ENCODE measurements around the gene CAV2. TPM values are rescaled to one million over a fixed set of nuclear protein-coding genes. Genes with fewer than 3 reads are reported as not detected.
A peak's percentile ranks its signal among the peaks of the same experiment; 100 is the strongest.

CAV2 gene
- total RNA-seq, 1 donor from 2014 or later: 161 TPM

DNA sequence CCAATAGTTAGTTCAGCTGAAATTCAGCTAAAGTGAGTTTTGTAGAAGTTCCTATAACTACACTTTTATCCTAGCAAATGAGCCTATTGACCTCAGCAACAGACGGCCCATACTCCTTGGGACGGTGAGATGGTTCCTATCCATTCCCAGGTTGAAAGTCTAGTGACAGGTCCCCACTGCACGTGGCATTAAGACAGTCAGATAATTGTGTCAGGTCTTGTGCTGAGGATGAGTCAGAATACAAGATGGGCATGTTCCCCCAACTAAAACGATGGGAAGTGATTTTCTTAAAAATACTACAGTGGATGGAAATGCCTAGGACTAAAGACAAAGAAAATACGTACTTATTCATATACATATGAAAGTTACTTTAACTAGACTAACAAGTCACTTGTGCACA, 27.4 kb downstream of the CAV2 start:
- H3K4me2 ChIP-seq (ENCODE audit: low read length): peak overlapping the region; percentile 86
- H3K36me3 Mint-ChIP-seq (ENCODE audit: low read depth, unreplicated experiment): peaks cover 14% of the 10 kb centered on the region
- no peaks in the 10 kb centered on the region for H3K9me3 ChIP-seq (ENCODE audit: insufficient read depth, low read depth, low read length)
- H3K27ac Mint-ChIP-seq (ENCODE audit: unreplicated experiment): peak overlapping the region; percentile 98
- DNase-seq (ENCODE audit: low read depth): no peak
- H3K27me3 Mint-ChIP-seq (ENCODE audit: low read depth, unreplicated experiment): no peaks in the 10 kb centered on the region
- peak overlapping the region; percentile 90 for H3K4me3 ChIP-seq (ENCODE audit: insufficient read depth, low read depth, low read length)
- peaks cover 56% of the 10 kb centered on the region for H3K4me1 Mint-ChIP-seq (ENCODE audit: low read depth, unreplicated experiment)
- peaks cover 49% of the 10 kb centered on the region for H3K4me1 ChIP-seq (ENCODE audit: insufficient read depth, low read length)
- no peaks in the 10 kb centered on the region for H3K27me3 ChIP-seq (ENCODE audit: insufficient read depth, low read length)
- TF ChIP-seq EZH2 (IDR thresholded peaks at IDR 0.05; ENCODE audit: insufficient read depth, low read length): no peak
- TF ChIP-seq, protein P1, sequence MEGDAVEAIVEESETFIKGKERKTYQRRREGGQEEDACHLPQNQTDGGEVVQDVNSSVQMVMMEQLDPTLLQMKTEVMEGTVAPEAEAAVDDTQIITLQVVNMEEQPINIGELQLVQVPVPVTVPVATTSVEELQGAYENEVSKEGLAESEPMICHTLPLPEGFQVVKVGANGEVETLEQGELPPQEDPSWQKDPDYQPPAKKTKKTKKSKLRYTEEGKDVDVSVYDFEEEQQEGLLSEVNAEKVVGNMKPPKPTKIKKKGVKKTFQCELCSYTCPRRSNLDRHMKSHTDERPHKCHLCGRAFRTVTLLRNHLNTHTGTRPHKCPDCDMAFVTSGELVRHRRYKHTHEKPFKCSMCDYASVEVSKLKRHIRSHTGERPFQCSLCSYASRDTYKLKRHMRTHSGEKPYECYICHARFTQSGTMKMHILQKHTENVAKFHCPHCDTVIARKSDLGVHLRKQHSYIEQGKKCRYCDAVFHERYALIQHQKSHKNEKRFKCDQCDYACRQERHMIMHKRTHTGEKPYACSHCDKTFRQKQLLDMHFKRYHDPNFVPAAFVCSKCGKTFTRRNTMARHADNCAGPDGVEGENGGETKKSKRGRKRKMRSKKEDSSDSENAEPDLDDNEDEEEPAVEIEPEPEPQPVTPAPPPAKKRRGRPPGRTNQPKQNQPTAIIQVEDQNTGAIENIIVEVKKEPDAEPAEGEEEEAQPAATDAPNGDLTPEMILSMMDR (IDR thresholded peaks at IDR 0.05; ENCODE audit: insufficient read depth, low read depth, low read length): no peak
- H4K20me1 ChIP-seq (ENCODE audit: insufficient read depth, low read length): peaks cover 6% of the 10 kb centered on the region
- no peak overlapping the region for H2AFZ ChIP-seq (ENCODE audit: low read depth, low read length)
- H3K36me3 ChIP-seq (ENCODE audit: insufficient read depth, low read length): peaks cover 24% of the 10 kb centered on the region
- H3K27ac ChIP-seq (ENCODE audit: low read depth, low read length): peak overlapping the region; percentile 95
- H3K9me3 Mint-ChIP-seq (ENCODE audit: unreplicated experiment): no peaks in the 10 kb centered on the region
- peaks cover 68% of the 10 kb centered on the region for H3K79me2 ChIP-seq (ENCODE audit: insufficient read depth, low read length)
- FAIRE-seq: no peak
- H3K9ac ChIP-seq (ENCODE audit: low read length): peak overlapping the region; percentile 97
- H3K4me3 Mint-ChIP-seq (ENCODE audit: unreplicated experiment): peak overlapping the region; percentile 96

DNA sequence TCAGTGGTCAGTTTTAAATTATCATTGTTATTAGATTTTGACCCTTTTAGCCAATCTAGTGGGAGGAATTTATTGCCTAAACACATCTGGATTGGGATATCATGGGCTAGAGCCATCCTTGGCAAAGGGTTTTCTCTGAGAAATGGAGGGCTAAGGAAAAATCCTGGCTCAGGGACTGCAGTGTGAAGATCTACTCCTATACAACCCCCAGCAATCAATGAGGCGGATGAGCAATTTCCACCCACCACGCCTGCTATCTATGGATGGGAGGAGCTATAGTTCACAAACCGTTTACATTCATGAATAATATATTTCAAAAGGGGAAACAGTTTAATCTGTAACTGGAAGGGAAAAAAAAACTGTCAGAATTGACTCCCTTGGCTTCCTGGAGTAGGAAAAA, 28.0 kb downstream of the CAV2 start:
- Histone ChIP-seq H2AFZ (ENCODE audit: low read depth, low read length) (no peak overlapping the region), H3K4me1 (ENCODE audit: insufficient read depth, low read length) (peaks cover 45% of the 10 kb centered on the region), H4K20me1 (ENCODE audit: insufficient read depth, low read length) (peaks cover 11% of the 10 kb centered on the region), H3K9me3 (ENCODE audit: insufficient read depth, low read depth, low read length) (no peaks in the 10 kb centered on the region), H3K27ac (ENCODE audit: low read depth, low read length) (peak overlapping the region; percentile 95), H3K9ac (ENCODE audit: low read length) (peak overlapping the region; percentile 97), H3K79me2 (ENCODE audit: insufficient read depth, low read length) (peaks cover 74% of the 10 kb centered on the region), H3K4me2 (ENCODE audit: low read length) (peak overlapping the region; percentile 86), H3K27me3 (ENCODE audit: insufficient read depth, low read length) (no peaks in the 10 kb centered on the region), H3K4me3 (ENCODE audit: insufficient read depth, low read depth, low read length) (peak overlapping the region; percentile 90), H3K36me3 (ENCODE audit: insufficient read depth, low read length) (peaks cover 30% of the 10 kb centered on the region)
- Mint-ChIP-seq H3K36me3 (ENCODE audit: low read depth, unreplicated experiment) (peaks cover 14% of the 10 kb centered on the region), H3K4me1 (ENCODE audit: low read depth, unreplicated experiment) (peaks cover 55% of the 10 kb centered on the region), H3K27ac (ENCODE audit: unreplicated experiment) (peak overlapping the region; percentile 98), H3K9me3 (ENCODE audit: unreplicated experiment) (no peaks in the 10 kb centered on the region), H3K4me3 (ENCODE audit: unreplicated experiment) (peak overlapping the region; percentile 96), H3K27me3 (ENCODE audit: low read depth, unreplicated experiment) (no peaks in the 10 kb centered on the region)
- FAIRE-seq: no peak
- no peak for DNase-seq (ENCODE audit: low read depth)
- TF ChIP-seq EZH2 (IDR thresholded peaks at IDR 0.05; ENCODE audit: insufficient read depth, low read length): no peak
- TF ChIP-seq, protein P1 (IDR thresholded peaks at IDR 0.05; ENCODE audit: insufficient read depth, low read depth, low read length): no peak

DNA sequence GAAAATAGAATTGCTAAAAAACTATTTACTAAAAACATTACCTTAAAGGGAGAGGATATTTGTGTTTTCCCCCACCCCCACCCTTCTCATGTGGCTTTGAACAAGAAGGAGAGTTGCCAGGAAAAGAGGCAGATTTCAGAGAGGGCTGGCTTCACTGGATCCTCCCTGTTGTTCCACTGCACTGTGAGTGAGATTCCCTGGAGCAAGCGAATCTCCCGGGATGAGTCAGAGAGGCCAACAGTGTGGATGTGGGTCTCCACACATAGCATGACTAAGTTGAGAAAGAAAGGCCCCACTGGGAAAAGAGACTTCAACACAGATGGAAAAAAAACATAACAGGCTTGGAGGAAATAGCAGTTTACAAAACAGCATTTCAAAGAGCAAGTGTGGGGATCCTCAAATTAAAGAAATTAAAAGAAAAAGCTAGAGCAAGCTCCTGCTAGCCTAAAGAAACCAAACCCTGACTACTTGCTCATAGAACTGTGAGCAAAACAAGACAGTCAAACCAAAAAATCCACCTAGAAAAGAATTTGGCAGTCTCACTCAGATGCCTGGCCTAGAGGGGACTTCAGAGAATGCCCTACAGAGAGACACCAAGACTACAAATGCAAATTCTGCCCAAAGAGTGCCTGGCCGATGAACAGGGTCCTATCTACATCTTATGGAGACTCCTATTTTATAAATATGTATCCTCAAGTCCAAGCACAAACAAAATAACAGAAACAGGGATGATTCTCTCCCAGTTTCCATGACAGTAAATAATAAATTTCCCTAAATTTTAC, 28.7 kb downstream of the CAV2 start:
- Mint-ChIP-seq H3K27me3 (ENCODE audit: low read depth, unreplicated experiment) (no peaks in the 10 kb centered on the region), H3K27ac (ENCODE audit: unreplicated experiment) (peak overlapping the region; percentile 98), H3K4me3 (ENCODE audit: unreplicated experiment) (peak overlapping the region; percentile 96), H3K36me3 (ENCODE audit: low read depth, unreplicated experiment) (peaks cover 14% of the 10 kb centered on the region), H3K9me3 (ENCODE audit: unreplicated experiment) (no peaks in the 10 kb centered on the region), H3K4me1 (ENCODE audit: low read depth, unreplicated experiment) (peaks cover 55% of the 10 kb centered on the region)
- Histone ChIP-seq H3K27ac (ENCODE audit: low read depth, low read length) (peak overlapping the region; percentile 95), H3K4me3 (ENCODE audit: insufficient read depth, low read depth, low read length) (peak overlapping the region; percentile 90), H3K9ac (ENCODE audit: low read length) (peak overlapping the region; percentile 97), H4K20me1 (ENCODE audit: insufficient read depth, low read length) (peaks cover 16% of the 10 kb centered on the region), H3K79me2 (ENCODE audit: insufficient read depth, low read length) (peaks cover 80% of the 10 kb centered on the region), H3K36me3 (ENCODE audit: insufficient read depth, low read length) (peaks cover 33% of the 10 kb centered on the region), H2AFZ (ENCODE audit: low read depth, low read length) (no peak overlapping the region), H3K27me3 (ENCODE audit: insufficient read depth, low read length) (no peaks in the 10 kb centered on the region), H3K4me1 (ENCODE audit: insufficient read depth, low read length) (peaks cover 41% of the 10 kb centered on the region), H3K9me3 (ENCODE audit: insufficient read depth, low read depth, low read length) (no peaks in the 10 kb centered on the region), H3K4me2 (ENCODE audit: low read length) (peak overlapping the region; percentile 86)
- peak; percentile 82 for FAIRE-seq
- peak; percentile 96 for DNase-seq (ENCODE audit: low read depth)
- no peak for TF ChIP-seq EZH2 (IDR thresholded peaks at IDR 0.05; ENCODE audit: insufficient read depth, low read length)

Data from astrocyte (in vitro differentiated cells and primary cell).